Large intestine (tissue), 3 donors: ENCODE data around the gene HES4. TPM values are rescaled to one million over a fixed set of nuclear protein-coding genes. Genes with fewer than 3 reads are reported as not detected.

Experiments
- DNase-seq, 2 donors: peaks; one replicate each; pipeline versions ENCODE4 v3.0.0 to v3.0.0-alpha.2; 2013
- H3K27ac ChIP-seq: one replicate; pipeline ENCODE4 v1.5.1; 2013; ENCODE audit warnings: low read length
- H3K27me3 ChIP-seq: 2 replicates; pipeline ENCODE4 v1.6.1; 2013; ENCODE audit warnings: low read length; ENCODE audit not compliant: control insufficient read depth, insufficient read depth
- H3K36me3 ChIP-seq: 2 replicates; pipeline ENCODE4 v1.6.1; 2013; ENCODE audit warnings: low read length; ENCODE audit not compliant: control insufficient read depth, insufficient read depth
- H3K4me1 ChIP-seq: one replicate; pipeline ENCODE4 v1.6.1; 2013; ENCODE audit warnings: low read length; ENCODE audit not compliant: control insufficient read depth, insufficient read depth
- H3K4me3 ChIP-seq: one replicate; pipeline ENCODE4 v1.5.1; 2013; ENCODE audit warnings: low read length
- H3K9me3 ChIP-seq: one replicate; pipeline ENCODE4 v1.6.1; 2013; ENCODE audit warnings: mild to moderate bottlenecking, low read depth, low read length, moderate library complexity; ENCODE audit not compliant: control insufficient read depth
- WGBS: methylation state at CpG from one replicate; pipeline ENCODE4 v1.1.5; 2013; ENCODE audit warnings: low lambda C conversion rate; ENCODE audit not compliant: insufficient coverage; 5-methylcytosine and 5-hydroxymethylcytosine counted together
- polyA plus RNA-seq: library from polyadenylated mRNA; unstranded; fragments of 120-200 nt; gene quantifications from one replicate; pipeline ENCODE4 v1.2.1, GENCODE V29; 2013

Gene HES4
- polyA plus RNA-seq, 1 donor: 10.7 TPM

GRCh38 chr1:970973-971730 is 28.7 kb downstream of the HES4 start:
- no peak overlapping the region for H3K4me3 ChIP-seq
- peaks cover 9% of the 10 kb centered on the region for H3K4me1 ChIP-seq
- H3K36me3 ChIP-seq: no peaks in the 10 kb centered on the region
- no peak overlapping the region for H3K27ac ChIP-seq
- H3K27me3 ChIP-seq: peaks cover 92% of the 10 kb centered on the region
- WGBS: no CpG with 5 or more reads among the region's 42 CpGs
- no peak for DNase-seq
- peaks cover 21% of the 10 kb centered on the region for H3K9me3 ChIP-seq

- H3K27ac ChIP-seq: no peak overlapping the region
- peaks cover 92% of the 10 kb centered on the region for H3K27me3 ChIP-seq
- H3K9me3 ChIP-seq: peaks cover 21% of the 10 kb centered on the region
- no CpG with 5 or more reads among the region's 33 CpGs for WGBS
- H3K4me3 ChIP-seq: no peak overlapping the region
- H3K36me3 ChIP-seq: no peaks in the 10 kb centered on the region
- H3K4me1 ChIP-seq: peaks cover 9% of the 10 kb centered on the region
- DNase-seq: no peak
Measured at GRCh38 chr1:970242-970972, 29.5 kb downstream of the HES4 start.

GRCh38 chr1:969260-969855 is 30.5 kb downstream of the HES4 start:
- peaks cover 9% of the 10 kb centered on the region for H3K4me1 ChIP-seq
- no peaks in the 10 kb centered on the region for H3K36me3 ChIP-seq
- no peak for DNase-seq
- H3K4me3 ChIP-seq: no peak overlapping the region
- H3K27ac ChIP-seq: no peak overlapping the region
- peaks cover 85% of the 10 kb centered on the region for H3K27me3 ChIP-seq
- no CpG with 5 or more reads among the region's 15 CpGs for WGBS
- peaks cover 21% of the 10 kb centered on the region for H3K9me3 ChIP-seq

GRCh38 chr1:967466-968343 is 32.2 kb downstream of the HES4 start:
- peaks cover 68% of the 10 kb centered on the region for H3K27me3 ChIP-seq
- H3K4me1 ChIP-seq: peaks cover 18% of the 10 kb centered on the region
- no peak overlapping the region for H3K27ac ChIP-seq
- no peaks in the 10 kb centered on the region for H3K36me3 ChIP-seq
- no CpG with 5 or more reads among the region's 23 CpGs for WGBS
- peaks cover 30% of the 10 kb centered on the region for H3K9me3 ChIP-seq
- no peak overlapping the region for H3K4me3 ChIP-seq
- DNase-seq: no peak

- WGBS: no CpG with 5 or more reads among the region's 60 CpGs
- peak overlapping the region; percentile 56 for H3K27ac ChIP-seq
- peaks cover 18% of the 10 kb centered on the region for H3K4me1 ChIP-seq
- no peaks in the 10 kb centered on the region for H3K36me3 ChIP-seq
- peaks cover 31% of the 10 kb centered on the region for H3K9me3 ChIP-seq
- H3K27me3 ChIP-seq: peaks cover 61% of the 10 kb centered on the region
- DNase-seq: peak; percentile 54 to 82
- H3K4me3 ChIP-seq: peak overlapping the region; percentile 48
Measured at GRCh38 chr1:966704-967300, 33.1 kb downstream of the HES4 start.

GRCh38 chr1:966135-966703 is 33.7 kb downstream of the HES4 start, which contains the start of gene PLEKHN1:
PLEKHN1 (plus strand) TSS chr1:966482; CDS start chr1:966532, 50 bp downstream.
- Histone ChIP-seq H3K27me3 (peaks cover 58% of the 10 kb centered on the region), H3K27ac (peak within 1 kb of the TSS; percentile 56), H3K4me1 (peaks cover 21% of the 10 kb centered on the region), H3K4me3 (peak within 1 kb of the TSS; percentile 48), H3K9me3 (peaks cover 34% of the 10 kb centered on the region), H3K36me3 (no peaks in the 10 kb centered on the region)
- peak in 1 of 2 donors; percentile 61 for DNase-seq
- WGBS: no CpG with 5 or more reads among the region's 31 CpGs

GRCh38 chr1:965526-966134 is 34.3 kb downstream of the HES4 start:
- H3K4me1 ChIP-seq: peaks cover 21% of the 10 kb centered on the region
- peaks cover 34% of the 10 kb centered on the region for H3K9me3 ChIP-seq
- peaks cover 54% of the 10 kb centered on the region for H3K27me3 ChIP-seq
- H3K36me3 ChIP-seq: no peaks in the 10 kb centered on the region
- no peak overlapping the region for H3K4me3 ChIP-seq
- DNase-seq: no peak
- no peak overlapping the region for H3K27ac ChIP-seq
- WGBS: no CpG with 5 or more reads among the region's 26 CpGs

- peaks cover 48% of the 10 kb centered on the region for H3K27me3 ChIP-seq
- H3K9me3 ChIP-seq: peaks cover 27% of the 10 kb centered on the region
- H3K27ac ChIP-seq: no peak overlapping the region
- peaks cover 25% of the 10 kb centered on the region for H3K4me1 ChIP-seq
- DNase-seq: no peak
- H3K4me3 ChIP-seq: no peak overlapping the region
- no peaks in the 10 kb centered on the region for H3K36me3 ChIP-seq
- no CpG with 5 or more reads among the region's 51 CpGs for WGBS
Measured at GRCh38 chr1:964691-965525, 35.0 kb downstream of the HES4 start.
